ENCODE results near the gene GSTK1. TPM values are rescaled to one million over a fixed set of nuclear protein-coding genes. Genes with fewer than 3 reads are reported as not detected.

The GSTK1 gene
- polyA plus RNA-seq, 1 donor (not counting 4 experiments of a cell fraction or from before 2014, with no cell fraction given) = 133 TPM

DNA sequence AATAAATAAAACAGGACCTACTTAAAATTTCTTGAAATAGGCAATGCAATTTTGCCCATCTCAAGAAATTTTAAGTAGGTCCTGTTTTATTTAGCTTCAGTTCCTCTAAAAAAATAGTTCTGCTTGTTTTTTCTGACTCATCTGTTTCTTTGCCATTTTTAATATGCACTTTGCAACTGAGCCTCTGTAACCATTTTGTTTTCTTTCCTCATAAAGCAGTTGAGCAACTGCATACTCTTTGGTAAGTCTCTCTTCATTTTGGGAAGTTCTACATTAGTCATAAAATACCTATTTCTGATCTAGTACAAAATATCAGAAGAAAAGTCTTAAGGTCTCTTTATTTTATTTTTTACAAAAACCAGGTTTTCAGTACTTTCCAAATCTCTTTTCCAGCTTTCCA is 23.4 kb upstream of the GSTK1 start:
- no peak for FAIRE-seq
- no peaks in the 10 kb centered on the region for H3K79me2 ChIP-seq (ENCODE audit: control insufficient read depth, insufficient read depth, low read length)
- no peak for TF ChIP-seq EZH2 (IDR thresholded peaks at IDR 0.05; ENCODE audit: low read length)
- TF ChIP-seq, protein P1, sequence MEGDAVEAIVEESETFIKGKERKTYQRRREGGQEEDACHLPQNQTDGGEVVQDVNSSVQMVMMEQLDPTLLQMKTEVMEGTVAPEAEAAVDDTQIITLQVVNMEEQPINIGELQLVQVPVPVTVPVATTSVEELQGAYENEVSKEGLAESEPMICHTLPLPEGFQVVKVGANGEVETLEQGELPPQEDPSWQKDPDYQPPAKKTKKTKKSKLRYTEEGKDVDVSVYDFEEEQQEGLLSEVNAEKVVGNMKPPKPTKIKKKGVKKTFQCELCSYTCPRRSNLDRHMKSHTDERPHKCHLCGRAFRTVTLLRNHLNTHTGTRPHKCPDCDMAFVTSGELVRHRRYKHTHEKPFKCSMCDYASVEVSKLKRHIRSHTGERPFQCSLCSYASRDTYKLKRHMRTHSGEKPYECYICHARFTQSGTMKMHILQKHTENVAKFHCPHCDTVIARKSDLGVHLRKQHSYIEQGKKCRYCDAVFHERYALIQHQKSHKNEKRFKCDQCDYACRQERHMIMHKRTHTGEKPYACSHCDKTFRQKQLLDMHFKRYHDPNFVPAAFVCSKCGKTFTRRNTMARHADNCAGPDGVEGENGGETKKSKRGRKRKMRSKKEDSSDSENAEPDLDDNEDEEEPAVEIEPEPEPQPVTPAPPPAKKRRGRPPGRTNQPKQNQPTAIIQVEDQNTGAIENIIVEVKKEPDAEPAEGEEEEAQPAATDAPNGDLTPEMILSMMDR (optimal IDR thresholded peaks at IDR 0.05 in 1 of 3, IDR thresholded peaks at IDR 0.05 in 1 of 3, conservative IDR thresholded peaks at IDR 0.05 in 1 of 3; ENCODE audit: extremely low read depth in 1 of 3, insufficient read depth in 2 of 3, low read length in 3 of 3) = no peak
- no peaks in the 10 kb centered on the region for H3K36me3 ChIP-seq (ENCODE audit: control insufficient read depth in 2 of 2, extremely low read depth in 1 of 2, insufficient read depth in 2 of 2, low read length in 2 of 2)
- no peaks in the 10 kb centered on the region for H3K27me3 ChIP-seq (ENCODE audit: control insufficient read depth, extremely low read depth, insufficient read depth, low read length)
- dilution Hi-C loops (cut with MboI; ENCODE audit: extremely low pct_ligation_motif_present, low sequenced_read_pairs) = no loop called here
- no peak for DNase-seq (ENCODE audit: low read depth, low spot score)
- no peaks in the 10 kb centered on the region for H3K4me1 ChIP-seq (ENCODE audit: control insufficient read depth, extremely low read depth, insufficient read depth, low read length)
- H3K27ac ChIP-seq (ENCODE audit: control insufficient read depth, insufficient read depth, low read length) = no peak overlapping the region
- H2AFZ ChIP-seq (ENCODE audit: control insufficient read depth, low read length) = no peak overlapping the region
- H3K4me2 ChIP-seq (ENCODE audit: control insufficient read depth, extremely low read depth, insufficient read depth, low read depth, low read length) = no peak overlapping the region
- no peaks in the 10 kb centered on the region for H3K9me1 ChIP-seq (ENCODE audit: control insufficient read depth, extremely low read depth, insufficient read depth, low read length)
- no peak overlapping the region for H3K9ac ChIP-seq (ENCODE audit: control insufficient read depth, extremely low read depth, insufficient read depth, low read length)
- no peaks in the 10 kb centered on the region for H4K20me1 ChIP-seq (ENCODE audit: control insufficient read depth, extremely low read depth, insufficient read depth, low read length)
- no peaks in the 10 kb centered on the region for H3K9me3 ChIP-seq (ENCODE audit: control insufficient read depth, low read depth, low read length)
- H3K4me3 ChIP-seq (ENCODE audit: control insufficient read depth in 2 of 3, extremely low read depth in 1 of 3, insufficient read depth in 2 of 3, low read depth in 1 of 3, low read length in 3 of 3) = no peak overlapping the region

DNA sequence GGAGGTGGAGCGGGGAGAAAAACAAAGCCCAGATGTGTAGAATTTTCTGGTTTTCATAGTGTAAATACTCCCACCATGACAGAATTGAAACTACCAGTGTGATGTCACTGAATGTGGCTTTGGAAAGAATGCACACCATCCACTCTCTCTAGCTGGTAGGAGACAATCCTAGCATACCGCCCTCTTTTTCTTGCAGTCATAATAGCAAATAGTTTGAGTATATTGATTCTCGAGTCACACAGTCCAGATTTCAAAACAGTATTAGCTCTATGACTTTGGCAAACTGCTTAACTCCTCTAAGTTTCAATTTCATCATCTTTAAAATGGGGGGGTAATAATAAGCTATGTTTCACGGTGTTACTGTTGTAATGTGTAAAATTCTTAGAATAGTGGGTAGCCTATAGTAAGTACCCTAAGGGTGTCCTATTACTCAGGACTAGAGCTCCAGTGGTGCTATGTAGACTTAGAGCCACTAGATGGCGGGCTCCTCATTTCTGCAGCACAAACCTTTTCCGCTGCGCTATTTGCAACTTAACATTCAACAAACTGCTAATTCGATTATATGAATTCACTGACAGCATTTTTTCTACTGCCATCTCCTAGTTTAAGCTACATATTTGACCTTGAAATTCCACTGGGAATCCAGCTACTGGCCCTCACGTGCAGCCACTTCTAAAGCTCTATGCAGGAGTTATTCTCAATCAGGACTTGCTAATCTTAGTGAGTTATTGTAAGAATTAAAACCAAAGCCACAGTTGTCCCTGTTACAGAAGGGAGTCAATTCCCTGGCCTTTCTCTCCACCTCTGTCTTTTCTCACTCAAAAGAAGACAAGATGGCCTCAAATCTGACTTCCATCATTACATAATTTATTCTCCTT is 22.7 kb upstream of the GSTK1 start:
- H3K36me3 ChIP-seq (ENCODE audit: control insufficient read depth in 2 of 2, extremely low read depth in 1 of 2, insufficient read depth in 2 of 2, low read length in 2 of 2) = no peaks in the 10 kb centered on the region
- H3K9me1 ChIP-seq (ENCODE audit: control insufficient read depth, extremely low read depth, insufficient read depth, low read length) = no peaks in the 10 kb centered on the region
- no peak overlapping the region for H3K4me2 ChIP-seq (ENCODE audit: control insufficient read depth, extremely low read depth, insufficient read depth, low read depth, low read length)
- no peak overlapping the region for H3K4me3 ChIP-seq (ENCODE audit: control insufficient read depth in 2 of 3, extremely low read depth in 1 of 3, insufficient read depth in 2 of 3, low read depth in 1 of 3, low read length in 3 of 3)
- no peak overlapping the region for H2AFZ ChIP-seq (ENCODE audit: control insufficient read depth, low read length)
- DNase-seq (ENCODE audit: low read depth, low spot score) = no peak
- dilution Hi-C loops (cut with MboI; ENCODE audit: extremely low pct_ligation_motif_present, low sequenced_read_pairs) = no loop called here
- H3K27ac ChIP-seq (ENCODE audit: control insufficient read depth, insufficient read depth, low read length) = no peak overlapping the region
- H3K9me3 ChIP-seq (ENCODE audit: control insufficient read depth, low read depth, low read length) = no peaks in the 10 kb centered on the region
- peaks cover 5% of the 10 kb centered on the region for H3K4me1 ChIP-seq (ENCODE audit: control insufficient read depth, extremely low read depth, insufficient read depth, low read length)
- FAIRE-seq = peak; percentile 76
- H3K79me2 ChIP-seq (ENCODE audit: control insufficient read depth, insufficient read depth, low read length) = no peaks in the 10 kb centered on the region
- H3K9ac ChIP-seq (ENCODE audit: control insufficient read depth, extremely low read depth, insufficient read depth, low read length) = no peak overlapping the region
- no peaks in the 10 kb centered on the region for H4K20me1 ChIP-seq (ENCODE audit: control insufficient read depth, extremely low read depth, insufficient read depth, low read length)
- TF ChIP-seq, protein P1 (optimal IDR thresholded peaks at IDR 0.05 in 1 of 3, IDR thresholded peaks at IDR 0.05 in 1 of 3, conservative IDR thresholded peaks at IDR 0.05 in 1 of 3; ENCODE audit: extremely low read depth in 1 of 3, insufficient read depth in 2 of 3, low read length in 3 of 3) = peak; percentile 76 to 82 (median 78)
- TF ChIP-seq EZH2 (IDR thresholded peaks at IDR 0.05; ENCODE audit: low read length) = no peak
- no peaks in the 10 kb centered on the region for H3K27me3 ChIP-seq (ENCODE audit: control insufficient read depth, extremely low read depth, insufficient read depth, low read length)
